Gastrocnemius medialis (tissue), 4 donors: ENCODE measurements around the gene CDC42BPA. TPM values are rescaled to one million over a fixed set of nuclear protein-coding genes. Genes with fewer than 3 reads are reported as not detected.
"Not testable (repeated sequence)": the region's sequence is repeated elsewhere in the genome, so short reads cannot be mapped to it uniquely, and the experiment has no call there.

Experiments used
- ATAC-seq, 2 donors: fragments of 150-250 bp; one replicate each; pipeline ENCODE4 v1.9.1; 2016
- DNase-seq, 2 donors: peaks; one replicate each; pipeline ENCODE4 v3.0.0-alpha.2; 2019
- H3K27ac ChIP-seq, 4 donors: fragments of 200-600 bp; sonication (generic); 1 replicate in 1 of 4; 2 replicates in 3 of 4; pipeline ENCODE4 v1.5.1; 2016 to 2018; ENCODE audit warnings: mild to moderate bottlenecking in 2 of 4, moderate library complexity in 1 of 4
- H3K27me3 ChIP-seq, 3 donors: fragments of 200-600 bp; sonication (generic) in 2 of 3; 1 replicate in 1 of 3; 2 replicates in 2 of 3; pipeline versions ENCODE4 v1.5.1 to v1.6.0; 2016 to 2019; ENCODE audit warnings: mild to moderate bottlenecking in 1 of 3, moderate library complexity in 1 of 3
- H3K36me3 ChIP-seq, 2 donors: fragments of 200-600 bp; sonication (generic) in 1 of 2; one replicate each; pipeline ENCODE4 v1.5.1; 2017 to 2018
- H3K4me1 ChIP-seq, 2 donors: fragments of 200-600 bp; sonication (generic) in 1 of 2; one replicate each; pipeline ENCODE4 v1.5.1; 2016 to 2017; ENCODE audit warnings: mild to moderate bottlenecking in 2 of 2
- H3K4me3 ChIP-seq, 4 donors: fragments of 200-600 bp; sonication (generic) in 3 of 4; 1 replicate in 1 of 4; 2 replicates in 3 of 4; pipeline ENCODE4 v1.5.1; 2016 to 2019; ENCODE audit warnings: mild to moderate bottlenecking in 2 of 4
- H3K9me3 ChIP-seq, 3 donors: fragments of 200-600 bp; sonication (generic) in 2 of 3; 1 replicate in 1 of 3; 2 replicates in 2 of 3; pipeline ENCODE4 v1.5.1; 2016 to 2019
- POLR2A ChIP-seq, 2 donors: fragments of 450-650 bp; IDR thresholded peaks; one replicate each; pipeline ENCODE4 v1.6.1; 2017; ENCODE audit warnings: antibody characterized with exemption in 2 of 2, mild to moderate bottlenecking in 2 of 2, moderate library complexity in 2 of 2
- in situ Hi-C, 4 donors: fragments of 200-750 bp; cut with MboI; loops; one replicate each; pipeline versions ENCODE4 v1.15.0 to v1.8.0; 2017; ENCODE audit warnings: low sequenced_read_pairs in 4 of 4
- intact Hi-C: fragments of 100-400 bp; cut with DNase I; formaldehyde crosslinking; loops from one replicate; pipeline ENCODE4 v1.15.1; 2023; ENCODE audit warnings: low total_unique reads
- total RNA-seq, 4 donors: library from RNA; depleted of rRNA; stranded (reverse); fragments of >200 nt; gene quantifications; one replicate each; pipeline versions ENCODE4 v1.1.0 to v1.2.3, GENCODE V29; 2016
- TF ChIP-seq, protein P1 (sequence below), 5 experiments: fragments of 450-650 bp in 3 of 5; fragments of 200-600 bp in 2 of 5; sonication (generic) in 2 of 5; IDR thresholded peaks in 4 of 5; conservative IDR thresholded peaks in 1 of 5; 1 replicate in 4 of 5; 2 replicates in 1 of 5; pipeline ENCODE4 v1.5.1; 2016 to 2019; ENCODE audit warnings: antibody characterized with exemption in 5 of 5, mild to moderate bottlenecking in 3 of 5, moderate library complexity in 3 of 5

Gene CDC42BPA
- total RNA-seq, 4 donors from 2014 or later, result 13.9 to 30.6 (median 16.6) TPM

DNA sequence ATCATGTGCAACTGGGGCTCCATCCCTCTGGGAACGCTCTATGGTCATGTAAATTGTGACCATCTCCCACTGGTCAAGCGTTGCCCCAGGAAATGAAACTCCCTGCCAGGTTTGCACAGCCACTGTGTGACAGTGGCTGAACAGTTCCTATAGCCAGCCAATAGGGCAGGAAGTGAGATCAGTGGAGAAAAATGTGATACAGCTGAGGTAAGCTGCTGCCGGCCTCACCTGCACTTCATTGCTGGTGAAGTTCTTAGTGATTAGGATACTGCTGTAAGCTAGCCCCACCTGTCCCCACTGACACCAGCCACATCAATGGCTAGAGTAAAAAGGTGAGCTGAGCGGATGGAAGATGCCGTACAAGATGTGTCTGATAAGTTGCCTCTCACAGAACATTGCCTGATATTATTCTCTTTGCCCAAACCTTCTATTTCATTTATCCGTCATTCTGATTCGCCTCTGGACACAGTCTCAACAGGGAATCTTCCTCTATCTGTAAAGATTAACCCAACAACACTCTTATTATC, 38.4 kb upstream of the CDC42BPA start:
- H3K27ac ChIP-seq, result peak overlapping the region; percentile 33 to 79 (median 70)
- no peak for ATAC-seq
- peaks cover 17 to 26% of the 10 kb centered on the region in 2 donors for H3K4me1 ChIP-seq
- in situ Hi-C loops, result no loop called here
- no peak overlapping the region for H3K4me3 ChIP-seq
- no peaks in the 10 kb centered on the region for H3K27me3 ChIP-seq
- intact Hi-C loops, result loop anchor here (5.0 kb wide), 1 partner anchor 39 kb away; the partner anchor contains the start of gene CDC42BPA
- no peaks in the 10 kb centered on the region for H3K36me3 ChIP-seq
- DNase-seq, result no peak
- TF ChIP-seq, protein P1, sequence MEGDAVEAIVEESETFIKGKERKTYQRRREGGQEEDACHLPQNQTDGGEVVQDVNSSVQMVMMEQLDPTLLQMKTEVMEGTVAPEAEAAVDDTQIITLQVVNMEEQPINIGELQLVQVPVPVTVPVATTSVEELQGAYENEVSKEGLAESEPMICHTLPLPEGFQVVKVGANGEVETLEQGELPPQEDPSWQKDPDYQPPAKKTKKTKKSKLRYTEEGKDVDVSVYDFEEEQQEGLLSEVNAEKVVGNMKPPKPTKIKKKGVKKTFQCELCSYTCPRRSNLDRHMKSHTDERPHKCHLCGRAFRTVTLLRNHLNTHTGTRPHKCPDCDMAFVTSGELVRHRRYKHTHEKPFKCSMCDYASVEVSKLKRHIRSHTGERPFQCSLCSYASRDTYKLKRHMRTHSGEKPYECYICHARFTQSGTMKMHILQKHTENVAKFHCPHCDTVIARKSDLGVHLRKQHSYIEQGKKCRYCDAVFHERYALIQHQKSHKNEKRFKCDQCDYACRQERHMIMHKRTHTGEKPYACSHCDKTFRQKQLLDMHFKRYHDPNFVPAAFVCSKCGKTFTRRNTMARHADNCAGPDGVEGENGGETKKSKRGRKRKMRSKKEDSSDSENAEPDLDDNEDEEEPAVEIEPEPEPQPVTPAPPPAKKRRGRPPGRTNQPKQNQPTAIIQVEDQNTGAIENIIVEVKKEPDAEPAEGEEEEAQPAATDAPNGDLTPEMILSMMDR (IDR thresholded peaks at IDR 0.05 in 4 of 5, conservative IDR thresholded peaks at IDR 0.05 in 1 of 5), result no peak
- TF ChIP-seq POLR2A (IDR thresholded peaks at IDR 0.05), result no peak
- no peaks in the 10 kb centered on the region for H3K9me3 ChIP-seq

DNA sequence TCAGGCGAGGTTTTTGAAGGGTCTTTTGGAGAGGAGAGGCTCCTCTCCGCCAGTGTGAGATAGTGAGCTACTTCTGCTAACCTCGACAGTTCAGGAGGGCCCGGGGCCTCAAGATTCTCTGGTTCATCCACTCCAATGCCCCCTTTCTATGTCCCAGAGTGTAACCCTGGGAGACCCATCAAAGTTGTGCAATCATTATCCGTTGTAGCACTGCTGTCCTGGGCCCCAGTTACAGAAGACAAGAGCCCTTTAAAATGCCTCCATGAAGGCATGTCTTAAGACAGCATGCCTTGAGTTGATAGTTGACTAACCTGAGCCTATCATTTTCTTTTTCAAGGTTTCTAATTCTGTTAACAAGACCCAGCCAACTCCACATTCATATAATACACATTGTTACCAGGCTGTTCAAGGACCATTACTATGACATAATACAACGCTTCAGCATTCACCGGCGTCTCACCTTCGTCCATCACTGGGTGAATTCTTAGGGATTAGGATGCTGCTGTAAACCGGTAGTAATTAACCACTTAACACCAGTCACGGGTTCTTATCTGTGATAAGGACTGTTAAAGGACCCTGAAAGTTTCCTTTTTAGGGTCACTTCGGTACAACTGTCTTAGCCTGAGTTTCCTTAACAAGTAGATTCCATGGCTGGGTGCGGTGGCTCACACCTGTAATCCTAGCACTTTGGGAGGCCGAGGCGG, 37.4 kb upstream of the CDC42BPA start:
- intact Hi-C loops (loop anchor here (5.0 kb wide), 1 partner anchor 38 kb away; the partner anchor contains the start of gene CDC42BPA), in situ Hi-C loops (no loop called here)
- no peaks in the 10 kb centered on the region for H3K27me3 ChIP-seq

DNA sequence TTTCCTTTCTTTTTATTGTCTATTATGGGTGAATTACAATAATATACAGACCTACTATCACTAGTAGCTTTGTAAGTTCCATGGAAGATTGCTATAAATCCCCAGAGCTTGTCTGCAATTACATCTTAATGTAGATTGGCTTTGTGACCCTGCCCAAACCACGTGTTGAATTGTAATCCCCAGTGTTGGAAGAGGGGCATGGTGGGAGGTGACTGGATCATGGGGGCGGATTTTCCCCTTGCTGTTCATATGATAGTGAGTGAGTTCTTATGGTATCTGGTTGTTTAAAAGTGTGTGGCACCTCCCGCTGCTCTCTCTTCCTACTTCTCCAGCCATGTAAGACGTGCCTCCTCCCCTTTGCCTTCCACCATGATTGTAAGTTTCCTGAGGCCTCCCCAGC, 34.9 kb upstream of the CDC42BPA start:
- Histone ChIP-seq H3K4me3 (no peak overlapping the region), H3K9me3 (no peaks in the 10 kb centered on the region), H3K4me1 (peaks cover 26 to 34% of the 10 kb centered on the region in 2 donors), H3K27ac (no peak overlapping the region), H3K36me3 (no peaks in the 10 kb centered on the region), H3K27me3 (no peaks in the 10 kb centered on the region)
- no peak for ATAC-seq
- no peak for TF ChIP-seq POLR2A (IDR thresholded peaks at IDR 0.05)
- TF ChIP-seq, protein P1 (IDR thresholded peaks at IDR 0.05 in 4 of 5, conservative IDR thresholded peaks at IDR 0.05 in 1 of 5), result no peak
- intact Hi-C loops (no loop called here), in situ Hi-C loops (no loop called here)
- no peak for DNase-seq

More for the DNA sequence above, 37.4 kb upstream of the CDC42BPA start:
- Histone ChIP-seq H3K27ac (no peak overlapping the region), H3K9me3 (no peaks in the 10 kb centered on the region), H3K4me1 (peaks cover 26 to 34% of the 10 kb centered on the region in 2 donors), H3K4me3 (no peak overlapping the region), H3K36me3 (no peaks in the 10 kb centered on the region)
- ATAC-seq (no peak), DNase-seq (no peak)
- no peak for TF ChIP-seq POLR2A (IDR thresholded peaks at IDR 0.05)
- TF ChIP-seq, protein P1 (IDR thresholded peaks at IDR 0.05 in 4 of 5, conservative IDR thresholded peaks at IDR 0.05 in 1 of 5), result no peak

DNA sequence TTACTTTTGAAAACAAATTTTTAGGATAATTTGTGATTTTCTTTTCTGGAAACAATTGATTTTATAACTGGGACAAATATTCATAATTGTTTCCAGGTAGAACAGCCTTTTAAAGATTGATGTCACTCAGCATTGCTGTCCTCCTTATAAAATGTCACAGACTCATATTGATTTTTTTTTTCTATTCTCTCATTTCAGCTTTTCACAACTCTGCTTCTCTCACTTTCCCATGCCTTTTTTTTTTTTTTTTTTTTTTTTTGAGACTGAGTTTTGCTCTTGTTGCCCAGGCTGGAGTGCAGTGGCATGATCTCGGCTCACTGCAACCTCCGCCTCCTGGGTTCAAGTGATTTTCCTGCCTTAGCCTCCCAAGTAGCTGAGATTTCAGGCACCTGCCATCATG, 33.9 kb upstream of the CDC42BPA start:
- intact Hi-C loops, H3K36me3 ChIP-seq, H3K4me3 ChIP-seq, H3K27ac ChIP-seq, DNase-seq, in situ Hi-C loops, H3K27me3 ChIP-seq, H3K9me3 ChIP-seq, ATAC-seq: not testable (repeated sequence)
- peaks cover 20 to 24% of the 10 kb centered on the region in 2 donors for H3K4me1 ChIP-seq

DNA sequence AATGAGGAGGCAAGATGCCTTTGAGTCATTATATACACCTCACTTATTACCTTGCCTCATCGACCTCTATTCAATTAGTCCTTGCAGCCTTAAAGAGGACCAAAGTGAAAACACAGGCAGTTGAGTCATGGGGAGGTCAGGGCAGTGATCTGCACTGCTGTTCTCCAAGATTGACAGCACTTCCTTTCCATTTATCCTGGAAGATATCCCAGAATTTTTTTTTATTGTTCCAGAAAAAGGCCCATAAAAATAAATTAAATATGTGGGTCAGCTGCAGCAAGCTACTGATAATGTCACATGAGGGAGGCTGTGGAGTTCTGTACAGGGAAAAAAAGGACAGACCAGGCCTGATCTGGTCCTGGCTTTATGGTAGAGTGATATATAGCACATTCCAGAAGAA, 33.2 kb upstream of the CDC42BPA start:
- in situ Hi-C loops (no loop called here), intact Hi-C loops (no loop called here)
- TF ChIP-seq, protein P1 (IDR thresholded peaks at IDR 0.05 in 4 of 5, conservative IDR thresholded peaks at IDR 0.05 in 1 of 5), result no peak
- no peak for TF ChIP-seq POLR2A (IDR thresholded peaks at IDR 0.05)
- H3K4me3 ChIP-seq, result no peak overlapping the region
- no peaks in the 10 kb centered on the region for H3K36me3 ChIP-seq
- no peaks in the 10 kb centered on the region for H3K9me3 ChIP-seq
- peak overlapping the region in 2 of 4 donors; percentile 0 to 7 for H3K27ac ChIP-seq
- ATAC-seq (peak in 1 of 2 donors; percentile 52), DNase-seq (no peak)
- H3K27me3 ChIP-seq, result no peaks in the 10 kb centered on the region
- peaks cover 14 to 16% of the 10 kb centered on the region in 2 donors for H3K4me1 ChIP-seq
